DMS 273 (cell line): ENCODE data around the gene RBM12.
A peak's percentile ranks its signal among the peaks of the same experiment; 100 is the strongest.
"Not testable (repeated sequence)": the region's sequence is repeated elsewhere in the genome, so short reads cannot be mapped to it uniquely, and the experiment has no call there.

Source experiments
- DNase-seq: peaks from one replicate; lab custom pipeline; 2025; ENCODE audit not compliant: unreplicated experiment; lab: John Stamatoyannopoulos, UW

The RBM12 gene

GRCh38 chr20:35664466-35665206, at the start of gene RBM12, which contains the start of gene CPNE1:
RBM12 (minus strand) TSS chr20:35664900; CDS start chr20:35655322, 9,578 bp downstream.
CPNE1 (minus strand) TSS chr20:35664900; CDS start chr20:35632923, 31,977 bp downstream.
- DNase-seq: peak; percentile 97

- no peak for DNase-seq
These were observed 49.4 kb upstream of the RBM12 start for GRCh38 chr20:35714127-35714526.

- DNase-seq: not testable (repeated sequence)
These were observed 48.4 kb upstream of the RBM12 start for GRCh38 chr20:35713120-35713519.

GRCh38 chr20:35711588-35712209, 47.0 kb upstream of the RBM12 start:
- no peak for DNase-seq

- DNase-seq: no peak
These were observed 46.3 kb upstream of the RBM12 start for GRCh38 chr20:35710884-35711587.

GRCh38 chr20:35710039-35710438, 45.3 kb upstream of the RBM12 start:
- no peak for DNase-seq

- no peak for DNase-seq
These were observed 44.6 kb upstream of the RBM12 start for GRCh38 chr20:35709259-35709658.

- DNase-seq: no peak
These were observed 43.8 kb upstream of the RBM12 start for GRCh38 chr20:35708502-35708901.

GRCh38 chr20:35706591-35707529, 42.2 kb upstream of the RBM12 start:
- DNase-seq: not testable (repeated sequence)

- not testable (repeated sequence) for DNase-seq
These were observed 41.2 kb upstream of the RBM12 start for GRCh38 chr20:35705894-35706293.

- no peak for DNase-seq
These were observed 40.0 kb upstream of the RBM12 start for GRCh38 chr20:35704514-35705261.

GRCh38 chr20:35702824-35703695, 38.4 kb upstream of the RBM12 start:
- DNase-seq: no peak

GRCh38 chr20:35702051-35702823, 37.5 kb upstream of the RBM12 start:
- DNase-seq: peak; percentile 49

GRCh38 chr20:35700625-35701148, 36.0 kb upstream of the RBM12 start:
- DNase-seq: peak; percentile 56

- peak; percentile 56 for DNase-seq
These were observed 35.4 kb upstream of the RBM12 start for GRCh38 chr20:35699957-35700624.

- DNase-seq: peak; percentile 94
These were observed 34.6 kb upstream of the RBM12 start, which contains the start of the genes NFS1 and ROMO1 for GRCh38 chr20:35699127-35699956. NFS1 (minus strand) TSS chr20:35699352; CDS start chr20:35699288, 64 bp downstream. ROMO1 (plus strand) TSS chr20:35699405; CDS start chr20:35699633, 228 bp downstream.
